ENCODE data around the gene RNASE9.

Gene RNASE9

DNA sequence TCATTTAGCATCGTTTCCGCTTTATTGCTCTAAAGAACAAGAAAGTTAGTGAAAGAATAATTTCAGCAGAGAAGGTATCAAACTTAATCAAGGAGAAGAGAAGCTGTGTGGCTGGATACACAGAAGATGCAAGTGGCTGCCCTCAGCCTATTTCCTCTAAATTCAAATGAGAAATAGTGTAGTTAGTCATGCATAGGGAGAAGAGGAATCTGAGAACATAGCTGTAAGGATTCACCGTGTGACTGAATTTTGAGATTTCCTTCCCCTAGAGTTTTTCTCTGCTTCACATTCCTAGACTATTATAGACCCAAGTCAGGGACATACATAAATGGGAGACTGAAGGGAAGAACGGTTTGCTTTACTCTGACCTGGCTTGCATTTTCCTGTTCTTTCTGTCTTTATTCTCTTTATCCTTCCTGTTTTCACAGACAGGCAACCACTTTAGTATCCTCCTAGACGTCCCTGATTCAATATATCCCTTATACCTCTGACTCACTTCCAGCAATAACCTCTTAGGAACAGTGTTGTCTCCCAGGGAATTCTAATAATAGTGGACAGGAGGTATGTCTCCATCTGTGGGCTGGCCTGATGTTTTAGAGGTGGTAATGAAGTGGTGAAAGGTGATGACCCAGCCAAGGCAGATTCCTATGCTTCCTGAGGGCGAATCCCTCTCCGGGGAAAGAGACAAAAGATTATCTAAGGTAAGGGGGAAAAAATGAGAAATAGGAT is 48.5 kb downstream of the RNASE9 start:
- TF ChIP-seq, protein P1, sequence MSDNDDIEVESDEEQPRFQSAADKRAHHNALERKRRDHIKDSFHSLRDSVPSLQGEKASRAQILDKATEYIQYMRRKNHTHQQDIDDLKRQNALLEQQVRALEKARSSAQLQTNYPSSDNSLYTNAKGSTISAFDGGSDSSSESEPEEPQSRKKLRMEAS (IDR thresholded peaks at IDR 0.05) = no peak
- TF ChIP-seq ZBTB7A (IDR thresholded peaks at IDR 0.05; ENCODE audit: low read depth) (no peak), CEBPB (IDR thresholded peaks at IDR 0.05) (no peak), FOXM1 (IDR thresholded peaks at IDR 0.05; ENCODE audit: borderline replicate concordance, low read depth) (no peak), EGR1 (IDR thresholded peaks at IDR 0.05) (no peak), TAF1 (IDR thresholded peaks at IDR 0.05; ENCODE audit: low read depth) (no peak), YY1 (IDR thresholded peaks at IDR 0.05; ENCODE audit: low read depth) (no peak), EP300 (IDR thresholded peaks at IDR 0.05; ENCODE audit: borderline replicate concordance) (no peak), RAD21 (IDR thresholded peaks at IDR 0.05; ENCODE audit: low read depth) (no peak)
- TF ChIP-seq, protein P2, sequence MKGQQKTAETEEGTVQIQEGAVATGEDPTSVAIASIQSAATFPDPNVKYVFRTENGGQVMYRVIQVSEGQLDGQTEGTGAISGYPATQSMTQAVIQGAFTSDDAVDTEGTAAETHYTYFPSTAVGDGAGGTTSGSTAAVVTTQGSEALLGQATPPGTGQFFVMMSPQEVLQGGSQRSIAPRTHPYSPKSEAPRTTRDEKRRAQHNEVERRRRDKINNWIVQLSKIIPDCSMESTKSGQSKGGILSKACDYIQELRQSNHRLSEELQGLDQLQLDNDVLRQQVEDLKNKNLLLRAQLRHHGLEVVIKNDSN (IDR thresholded peaks at IDR 0.05) = no peak

DNA sequence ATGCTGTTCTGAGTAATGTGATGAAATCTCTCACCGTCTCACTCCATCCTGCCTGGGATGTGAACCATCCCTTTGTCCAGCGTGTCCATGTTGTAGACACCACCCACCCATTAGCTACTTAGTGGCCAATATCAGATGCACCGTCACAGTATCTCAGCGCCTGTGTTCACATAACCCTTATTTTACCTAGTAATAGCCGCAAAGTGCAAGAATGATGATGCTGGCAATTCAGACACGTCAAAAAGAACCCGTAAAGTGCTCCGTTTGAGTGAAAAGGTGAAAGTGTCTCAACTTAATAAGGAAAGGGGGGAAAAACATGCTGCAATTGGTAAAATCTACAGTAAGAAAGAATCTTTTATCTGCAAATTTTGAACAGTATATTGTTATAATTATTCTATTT is 52.5 kb downstream of the RNASE9 start:
- TF ChIP-seq CREB1 (IDR thresholded peaks at IDR 0.05; ENCODE audit: low read depth) = no peak
